ENCODE measurements around the gene ATP5F1A. TPM values are rescaled to one million over a fixed set of nuclear protein-coding genes. Genes with fewer than 3 reads are reported as not detected.

The ATP5F1A gene
- total and polyA plus RNA-seq, 2 donors (not counting 3 experiments of a cell fraction or from before 2014, with no cell fraction given): 405 to 585 TPM

- DNase-seq (ENCODE audit: low read depth, low spot score) (no peak), FAIRE-seq (no peak)
- H3K27me3 ChIP-seq (ENCODE audit: control insufficient read depth in 2 of 2, insufficient read depth in 2 of 2, low read length in 2 of 2): no peaks in the 10 kb centered on the region
- H3K79me2 ChIP-seq (ENCODE audit: control insufficient read depth, insufficient read depth, low read length): no peaks in the 10 kb centered on the region
- H3K4me1 ChIP-seq (ENCODE audit: control insufficient read depth, extremely low read depth, insufficient read depth, low read length): peaks cover 9% of the 10 kb centered on the region
- ChIA-PET POLR2A (no interaction called here), CTCF (interaction anchor here (0.8 to 3.8 kb wide), 33 partner anchors 9 to 585 kb away, joined by 3 to 148 read pairs (median 6); no protein-coding TSS in a partner anchor)
- no peak overlapping the region for H3K4me2 ChIP-seq (ENCODE audit: insufficient read depth, low read length)
- no peak overlapping the region for H3K9ac ChIP-seq (replicated peaks; ENCODE audit: extremely low read depth, insufficient read depth, low read length)
- dilution Hi-C loops (cut with MboI; ENCODE audit: extremely low pct_ligation_motif_present, low sequenced_read_pairs): no loop called here
- no peaks in the 10 kb centered on the region for H4K20me1 ChIP-seq (replicated peaks; ENCODE audit: control insufficient read depth, extremely low read depth, insufficient read depth, low read length)
- H3K36me3 ChIP-seq (ENCODE audit: control insufficient read depth in 2 of 2, extremely low read depth in 1 of 2, insufficient read depth in 2 of 2, low read length in 2 of 2): no peaks in the 10 kb centered on the region
- H3K4me3 ChIP-seq (replicated peaks in 1 of 3; ENCODE audit: insufficient read depth in 1 of 3, low read depth in 1 of 3, low read length in 3 of 3): no peak overlapping the region
- no peaks in the 10 kb centered on the region for H3K9me3 ChIP-seq (replicated peaks; ENCODE audit: control insufficient read depth, insufficient read depth, low read length)
- intact Hi-C loops (cut with micrococcal nuclease): loop anchor here (1.0 to 5.0 kb wide), 6 partner anchors 98 to 408 kb away; no protein-coding TSS in a partner anchor
- TF ChIP-seq POLR2A (IDR thresholded peaks at IDR 0.05; ENCODE audit: low read depth, low read length) (no peak), MAX (IDR thresholded peaks at IDR 0.05; ENCODE audit: insufficient read depth, insufficient read length) (no peak), FOS (IDR thresholded peaks at IDR 0.05; ENCODE audit: borderline replicate concordance, insufficient read depth, low read length) (no peak), POLR2AphosphoS5 (IDR thresholded peaks at IDR 0.05; ENCODE audit: insufficient read depth, low read depth, low read length) (no peak), GATA2 (IDR thresholded peaks at IDR 0.05; ENCODE audit: insufficient read depth, insufficient read length, low read depth, low read length) (no peak)
- no TSS peak for BruUV-seq (replicated peaks)
- no peaks in the 10 kb centered on the region for H3K9me1 ChIP-seq (replicated peaks; ENCODE audit: control insufficient read depth, extremely low read depth, insufficient read depth, low read length)
- no peak overlapping the region for H3K27ac ChIP-seq (ENCODE audit: insufficient read depth, low read depth, low read length)
- no peak overlapping the region for H2AFZ ChIP-seq (ENCODE audit: low read depth, low read length)
These were observed 25.1 kb downstream of the ATP5F1A start for GRCh38 chr18:46072959-46073358.

DNA sequence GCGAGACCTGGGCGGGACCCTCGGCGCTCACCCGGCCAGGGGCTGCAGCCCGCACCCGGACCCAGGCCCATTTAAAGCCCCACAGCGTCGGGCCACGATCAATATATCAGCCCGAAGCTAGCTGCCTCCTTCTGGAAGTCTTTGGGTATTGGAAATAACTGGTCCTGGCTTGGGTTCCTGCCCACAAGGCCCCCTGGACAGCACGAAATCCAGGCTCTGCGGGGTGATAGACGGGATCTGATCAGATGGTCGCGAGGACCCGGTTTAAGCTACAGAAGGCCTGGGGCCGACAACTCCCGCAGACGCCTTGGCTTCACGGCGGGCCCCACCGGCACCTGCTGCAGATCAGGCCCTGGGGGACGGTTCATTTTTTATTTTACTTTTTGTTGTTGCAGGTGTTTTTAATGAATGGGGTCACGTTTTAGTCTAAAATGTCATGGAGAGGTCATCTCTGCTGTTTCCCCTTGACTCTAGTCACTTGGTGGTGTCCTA lies 25.7 kb downstream of the ATP5F1A start:
- POLR2A ChIA-PET: no interaction called here
- CTCF ChIA-PET: interaction anchor here (1.1 to 3.8 kb wide), 11 partner anchors 9 to 408 kb away, joined by 5 to 148 read pairs (median 10); no protein-coding TSS in a partner anchor
- no peak for FAIRE-seq
- no peaks in the 10 kb centered on the region for H3K9me1 ChIP-seq (replicated peaks; ENCODE audit: control insufficient read depth, extremely low read depth, insufficient read depth, low read length)
- peak overlapping the region; percentile 51 to 56 (median 51) for H3K4me3 ChIP-seq (replicated peaks in 1 of 3; ENCODE audit: insufficient read depth in 1 of 3, low read depth in 1 of 3, low read length in 3 of 3)
- H3K9me3 ChIP-seq (replicated peaks; ENCODE audit: control insufficient read depth, insufficient read depth, low read length): no peaks in the 10 kb centered on the region
- TF ChIP-seq EZH2 (IDR thresholded peaks at IDR 0.05; ENCODE audit: borderline replicate concordance, low read depth, low read length, severe bottlenecking) (no peak), GATA2 (IDR thresholded peaks at IDR 0.05; ENCODE audit: insufficient read depth, insufficient read length, low read depth, low read length) (no peak), MYC (IDR thresholded peaks at IDR 0.05; ENCODE audit: low read depth, low read length) (no peak), MAX (IDR thresholded peaks at IDR 0.05; ENCODE audit: insufficient read depth, insufficient read length) (no peak)
- peak overlapping the region; percentile 88 for H2AFZ ChIP-seq (ENCODE audit: low read depth, low read length)
- no peaks in the 10 kb centered on the region for H4K20me1 ChIP-seq (replicated peaks; ENCODE audit: control insufficient read depth, extremely low read depth, insufficient read depth, low read length)
- no TSS peak for BruUV-seq (replicated peaks)
- H3K4me2 ChIP-seq (ENCODE audit: insufficient read depth, low read length): peak overlapping the region; percentile 65
- dilution Hi-C loops (cut with MboI; ENCODE audit: extremely low pct_ligation_motif_present, low sequenced_read_pairs) (no loop called here), intact Hi-C loops (cut with micrococcal nuclease) (loop anchor here (2.0 to 5.0 kb wide), 2 partner anchors 98 to 150 kb away; no protein-coding TSS in a partner anchor)
- H3K4me1 ChIP-seq (ENCODE audit: control insufficient read depth, extremely low read depth, insufficient read depth, low read length): peaks cover 9% of the 10 kb centered on the region
- no peak overlapping the region for H3K9ac ChIP-seq (replicated peaks; ENCODE audit: extremely low read depth, insufficient read depth, low read length)
- no peaks in the 10 kb centered on the region for H3K36me3 ChIP-seq (ENCODE audit: control insufficient read depth in 2 of 2, extremely low read depth in 1 of 2, insufficient read depth in 2 of 2, low read length in 2 of 2)
- no peaks in the 10 kb centered on the region for H3K79me2 ChIP-seq (ENCODE audit: control insufficient read depth, insufficient read depth, low read length)
- no peak for DNase-seq (ENCODE audit: low read depth, low spot score)
- H3K27me3 ChIP-seq (ENCODE audit: control insufficient read depth in 2 of 2, insufficient read depth in 2 of 2, low read length in 2 of 2): no peaks in the 10 kb centered on the region
- H3K27ac ChIP-seq (ENCODE audit: insufficient read depth, low read depth, low read length): no peak overlapping the region
